HFF-Myc (cell line): ENCODE measurements around the gene NT5C2.
A peak's percentile ranks its signal among the peaks of the same experiment; 100 is the strongest.
"Not testable (repeated sequence)": the region's sequence is repeated elsewhere in the genome, so short reads cannot be mapped to it uniquely, and the experiment has no call there.

ENCODE experiments used
- DNase-seq: peaks from one replicate; pipeline ENCODE4 v3.0.0-alpha.2; 2011; ENCODE audit warnings: low read depth; ENCODE audit errors: extremely low read depth
- H3K4me3 ChIP-seq: replicated peaks from 2 replicates; pipeline ENCODE4 v1.5.1; 2011; ENCODE audit warnings: low read depth, mild to moderate bottlenecking, control low read depth, low read length
- CTCF ChIP-seq: IDR thresholded peaks from 2 replicates; pipeline ENCODE4 v1.5.1; 2012; ENCODE audit warnings: mild to moderate bottlenecking, low read depth, low read length, control low read depth; ENCODE audit errors: missing control alignments

Gene NT5C2

GRCh38 chr10:103197903-103198302, 4.8 kb upstream of the NT5C2 start:
- no peak overlapping the region for H3K4me3 ChIP-seq
- DNase-seq: no peak
- no peak for TF ChIP-seq CTCF

DNA sequence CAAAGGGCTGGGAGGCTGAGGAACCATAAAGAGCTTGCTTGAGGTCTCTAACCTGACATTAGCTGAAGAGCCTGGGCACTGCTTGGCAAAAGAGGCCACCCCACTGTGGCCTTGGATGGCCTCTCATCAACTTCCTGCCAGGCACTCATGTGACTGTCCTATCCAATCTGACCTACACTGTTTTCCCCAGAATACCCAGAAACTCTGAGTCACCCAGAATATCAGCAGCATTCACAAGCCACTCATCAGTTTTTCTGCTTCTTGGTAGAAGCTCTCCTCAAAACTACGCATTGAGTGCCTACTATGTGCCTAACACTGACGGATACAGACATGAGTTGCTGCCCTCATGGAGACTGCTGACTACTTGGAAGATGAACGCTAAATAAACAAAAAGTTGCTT, 4.1 kb upstream of the NT5C2 start:
- H3K4me3 ChIP-seq: no peak overlapping the region
- TF ChIP-seq CTCF: no peak
- no peak for DNase-seq

- no peak for TF ChIP-seq CTCF
- DNase-seq: no peak
- H3K4me3 ChIP-seq: no peak overlapping the region
Measured at GRCh38 chr10:103196516-103196915, 3.4 kb upstream of the NT5C2 start.

GRCh38 chr10:103193820-103194529, 903 bp upstream of the NT5C2 start:
- no peak for TF ChIP-seq CTCF
- no peak overlapping the region for H3K4me3 ChIP-seq
- DNase-seq: no peak

GRCh38 chr10:103192451-103193106, 493 bp downstream of the NT5C2 start:
- TF ChIP-seq CTCF: no peak
- H3K4me3 ChIP-seq: peak overlapping the region; percentile 86
- no peak for DNase-seq

DNA sequence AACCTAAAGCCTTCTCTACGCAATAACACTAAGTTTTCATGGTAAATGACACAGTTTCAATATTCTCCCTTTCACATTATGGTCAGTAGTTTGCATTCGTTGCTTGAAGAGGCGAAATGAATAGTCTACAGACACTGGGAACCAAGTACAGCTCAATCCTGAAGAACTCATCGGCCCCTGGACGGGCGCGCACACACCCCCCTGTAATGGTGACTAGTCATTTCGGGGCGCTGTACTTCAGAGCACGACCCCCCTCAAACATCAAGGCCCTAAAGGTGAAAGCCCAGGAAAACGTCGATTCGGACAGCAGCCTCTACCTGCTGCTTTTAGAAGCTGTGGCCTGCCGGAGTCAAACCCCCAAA, 1.0 kb downstream of the NT5C2 start:
- DNase-seq: no peak
- TF ChIP-seq CTCF: no peak
- peak overlapping the region; percentile 86 for H3K4me3 ChIP-seq

DNA sequence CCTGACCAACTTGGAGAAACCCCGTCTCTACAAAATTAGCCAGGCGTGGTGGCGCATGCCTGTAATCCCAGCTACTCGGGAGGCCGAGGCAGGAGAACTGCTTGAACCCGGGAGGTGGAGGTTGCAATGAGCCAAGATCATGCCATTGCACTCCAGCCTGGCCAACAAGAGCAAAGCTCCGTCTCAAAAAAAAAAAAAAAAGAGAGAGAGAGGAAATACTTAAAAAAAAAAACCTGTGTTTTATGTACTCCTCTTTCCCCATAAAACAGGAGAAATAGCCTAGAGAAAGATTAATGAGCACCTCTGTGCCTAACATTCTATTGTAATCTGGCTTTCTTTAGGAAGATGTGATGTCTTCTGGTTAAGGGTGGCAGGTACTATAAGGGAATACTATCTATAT, 1.9 kb downstream of the NT5C2 start:
- not testable (repeated sequence) for DNase-seq
- H3K4me3 ChIP-seq: peak overlapping the region; percentile 86
